ENCODE measurements around the gene NTMT1. TPM values are rescaled to one million over a fixed set of nuclear protein-coding genes. Genes with fewer than 3 reads are reported as not detected.

Gene NTMT1
- total and polyA plus RNA-seq, 9 of the 15 experiments (the other 6 are each of a cell fraction or from before 2014, with no cell fraction given): 42.1 to 116 (median 74.7) TPM

DNA sequence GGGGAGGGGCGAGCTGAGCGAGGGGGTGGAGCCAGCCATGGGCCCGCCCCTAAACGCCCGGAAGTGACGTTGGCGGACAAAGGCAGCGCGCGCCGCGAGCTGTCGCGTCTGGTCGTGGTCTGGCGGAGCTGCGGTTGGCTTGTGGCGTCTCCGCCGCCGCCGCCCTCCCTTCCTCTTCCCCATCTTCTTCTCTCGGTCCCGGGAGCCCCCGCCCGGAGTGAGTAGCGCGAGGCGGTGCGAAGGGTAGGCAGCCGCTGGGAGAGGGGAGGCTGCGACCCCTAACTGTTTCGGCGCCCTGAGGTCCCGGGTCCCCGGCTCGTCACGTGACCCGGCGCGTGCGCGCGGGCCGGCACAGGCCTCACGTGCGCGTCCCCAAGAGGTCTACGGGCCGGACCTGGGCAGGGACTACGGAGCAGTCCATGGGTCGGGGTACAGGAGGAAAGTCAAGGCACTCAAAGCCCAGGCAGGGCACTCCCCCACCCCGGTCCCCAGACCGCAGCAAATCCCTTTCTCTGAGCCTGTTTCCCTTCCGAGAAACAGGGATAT is at the start of gene NTMT1 (continued):
- TF ChIP-seq TGIF2 (CRISPR knock-in tag; IDR thresholded peaks at IDR 0.05) (no peak; the same call in 1 of the 2 replicates), GATAD2B (IDR thresholded peaks at IDR 0.05; ENCODE audit: borderline replicate concordance) (no peak), ZNF695 (CRISPR knock-in tag; IDR thresholded peaks at IDR 0.05) (no peak), KDM5B (IDR thresholded peaks at IDR 0.05; ENCODE audit: insufficient replicate concordance, low read depth, low read length) (peak; percentile 86), FUS (optimal IDR thresholded peaks at IDR 0.05; ENCODE audit: low read depth, low read length) (peak; percentile 64), SAFB (IDR thresholded peaks at IDR 0.05; ENCODE audit: borderline replicate concordance, low read depth, low read length) (no peak), HES1 (IDR thresholded peaks at IDR 0.05; ENCODE audit: low read depth) (peak; percentile 77; the same call in 1 of the 2 replicates), NRF1 (conservative IDR thresholded peaks at IDR 0.05 in 1 of 2, IDR thresholded peaks at IDR 0.05 in 1 of 2) (peak; percentile 91 to 92), MECOM (CRISPR knock-in tag; IDR thresholded peaks at IDR 0.05) (no peak), COPS2 (conservative IDR thresholded peaks at IDR 0.05) (no peak), ESRRA (IDR thresholded peaks at IDR 0.05; ENCODE audit: borderline replicate concordance, low read depth) (peak; percentile 82), EWSR1 (IDR thresholded peaks at IDR 0.05; ENCODE audit: borderline replicate concordance, low read depth, partially characterized antibody) (no peak), TEAD1 (CRISPR knock-in tag; IDR thresholded peaks at IDR 0.05) (peak in 1 of 2 experiments; percentile 58; a peak in 2 of 4 replicates), TAF7 (tag; IDR thresholded peaks at IDR 0.05) (peak; percentile 67; the same call in 1 of the 2 replicates), ATF3 (IDR thresholded peaks at IDR 0.05) (no peak), ATF3 (CRISPR knock-in tag; conservative IDR thresholded peaks at IDR 0.05) (peak; percentile 56; the same call in 1 of the 2 replicates), MIER1 (IDR thresholded peaks at IDR 0.05; ENCODE audit: low read depth) (no peak), DIDO1 (tag; IDR thresholded peaks at IDR 0.05; ENCODE audit: low read depth) (peak; percentile 64; the same call in 1 of the 2 replicates), RFX5 (IDR thresholded peaks at IDR 0.05; ENCODE audit: low read depth, low read length) (no peak), HMGN3 (IDR thresholded peaks at IDR 0.05; ENCODE audit: borderline replicate concordance, extremely low read depth, insufficient read length, low read depth, low read length) (no peak), NR2C1 (IDR thresholded peaks at IDR 0.05) (no peak; the same call in 1 of the 2 replicates), NR2C1 (tag; IDR thresholded peaks at IDR 0.05) (0 out of 2 replicates have a peak, but pooled peaks have one; percentile 13)
- TF ChIP-seq, protein P1, sequence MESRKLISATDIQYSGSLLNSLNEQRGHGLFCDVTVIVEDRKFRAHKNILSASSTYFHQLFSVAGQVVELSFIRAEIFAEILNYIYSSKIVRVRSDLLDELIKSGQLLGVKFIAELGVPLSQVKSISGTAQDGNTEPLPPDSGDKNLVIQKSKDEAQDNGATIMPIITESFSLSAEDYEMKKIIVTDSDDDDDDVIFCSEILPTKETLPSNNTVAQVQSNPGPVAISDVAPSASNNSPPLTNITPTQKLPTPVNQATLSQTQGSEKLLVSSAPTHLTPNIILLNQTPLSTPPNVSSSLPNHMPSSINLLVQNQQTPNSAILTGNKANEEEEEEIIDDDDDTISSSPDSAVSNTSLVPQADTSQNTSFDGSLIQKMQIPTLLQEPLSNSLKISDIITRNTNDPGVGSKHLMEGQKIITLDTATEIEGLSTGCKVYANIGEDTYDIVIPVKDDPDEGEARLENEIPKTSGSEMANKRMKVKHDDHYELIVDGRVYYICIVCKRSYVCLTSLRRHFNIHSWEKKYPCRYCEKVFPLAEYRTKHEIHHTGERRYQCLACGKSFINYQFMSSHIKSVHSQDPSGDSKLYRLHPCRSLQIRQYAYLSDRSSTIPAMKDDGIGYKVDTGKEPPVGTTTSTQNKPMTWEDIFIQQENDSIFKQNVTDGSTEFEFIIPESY (CRISPR knock-in tag; IDR thresholded peaks at IDR 0.05): peak; percentile 50
- TF ChIP-seq, protein P2, sequence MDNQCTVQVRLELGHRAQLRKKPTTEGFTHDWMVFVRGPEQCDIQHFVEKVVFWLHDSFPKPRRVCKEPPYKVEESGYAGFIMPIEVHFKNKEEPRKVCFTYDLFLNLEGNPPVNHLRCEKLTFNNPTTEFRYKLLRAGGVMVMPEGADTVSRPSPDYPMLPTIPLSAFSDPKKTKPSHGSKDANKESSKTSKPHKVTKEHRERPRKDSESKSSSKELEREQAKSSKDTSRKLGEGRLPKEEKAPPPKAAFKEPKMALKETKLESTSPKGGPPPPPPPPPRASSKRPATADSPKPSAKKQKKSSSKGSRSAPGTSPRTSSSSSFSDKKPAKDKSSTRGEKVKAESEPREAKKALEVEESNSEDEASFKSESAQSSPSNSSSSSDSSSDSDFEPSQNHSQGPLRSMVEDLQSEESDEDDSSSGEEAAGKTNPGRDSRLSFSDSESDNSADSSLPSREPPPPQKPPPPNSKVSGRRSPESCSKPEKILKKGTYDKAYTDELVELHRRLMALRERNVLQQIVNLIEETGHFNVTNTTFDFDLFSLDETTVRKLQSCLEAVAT (IDR thresholded peaks at IDR 0.05): peak in 1 of 2 experiments; percentile 65; a peak in 1 of 4 replicates

Data from K562 (cell line).